Stimulated activated naive CD4-positive, alpha-beta T cell (primary cell): ENCODE results near the gene PLAAT2.
"Not testable (repeated sequence)": the region's sequence is repeated elsewhere in the genome, so short reads cannot be mapped to it uniquely, and the experiment has no call there.

Experiments used
- DNase-seq, 6 experiments: peaks; one replicate each; lab custom pipeline; 2025; lab: John Stamatoyannopoulos, UW

Gene PLAAT2

DNA sequence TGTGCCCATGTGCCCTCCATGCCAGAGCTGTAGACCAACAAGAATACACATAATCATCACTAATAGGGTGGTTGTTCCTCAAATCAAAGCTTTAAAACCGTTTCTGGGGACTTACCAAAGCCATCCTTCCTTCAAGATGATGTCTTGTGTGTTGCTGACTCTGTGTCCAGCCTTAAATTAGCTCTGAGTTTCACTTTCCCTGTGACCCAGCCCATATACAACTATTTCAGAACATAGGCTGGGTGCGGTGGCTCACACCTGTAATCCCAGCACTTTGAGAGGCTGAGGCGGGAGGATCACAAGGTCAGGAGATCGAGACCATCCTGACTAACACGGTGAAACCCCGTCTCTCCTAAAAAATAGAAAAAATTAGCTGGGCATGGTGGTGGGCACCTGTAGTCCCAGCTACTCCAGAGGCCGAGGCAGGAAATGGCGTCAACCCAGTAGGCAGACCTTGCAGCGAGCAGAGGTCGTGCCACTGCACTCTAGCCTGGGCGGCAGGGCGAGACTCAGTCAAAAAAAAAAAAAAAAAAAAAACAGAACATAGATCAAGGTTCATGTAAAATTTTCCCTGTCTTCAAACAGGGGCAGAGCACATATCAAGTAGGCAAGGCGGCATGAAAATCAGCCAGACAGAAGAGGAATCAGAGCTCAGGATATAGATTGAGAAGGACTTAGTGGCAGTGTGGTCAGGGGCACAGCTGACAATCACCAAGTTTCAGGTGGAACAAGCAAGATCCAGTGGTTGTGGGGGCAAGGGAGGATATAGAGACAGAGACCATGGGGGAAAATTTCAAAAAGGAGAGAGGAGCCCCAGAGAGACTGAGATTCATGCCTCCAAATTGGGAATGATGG lies at the start of gene PLAAT2:
PLAAT2 (minus strand) TSS at position 179 of the 855 bp plus-strand sequence; CDS start at position 124, 55 bp downstream.
- no peak for DNase-seq

DNA sequence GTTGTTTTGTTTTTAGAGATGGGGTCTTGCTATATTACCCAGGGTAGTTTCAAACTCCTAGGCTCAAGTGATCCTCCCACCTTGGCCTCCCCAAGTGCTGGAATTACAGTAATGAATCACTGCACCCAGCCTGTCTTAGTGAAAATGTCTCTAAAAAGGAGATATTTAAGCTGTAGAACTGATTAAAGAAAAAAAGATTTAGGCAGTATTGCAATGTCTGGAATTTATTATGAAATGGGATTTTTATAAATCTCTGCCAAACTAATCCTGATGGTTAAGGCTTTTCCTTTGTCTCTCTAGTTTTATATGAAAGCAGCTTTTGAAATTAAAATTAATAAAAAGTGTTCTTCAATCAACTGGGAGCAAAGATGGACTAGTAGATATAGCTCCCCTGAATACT lies 49.0 kb upstream of the PLAAT2 start:
- no peak for DNase-seq

DNA sequence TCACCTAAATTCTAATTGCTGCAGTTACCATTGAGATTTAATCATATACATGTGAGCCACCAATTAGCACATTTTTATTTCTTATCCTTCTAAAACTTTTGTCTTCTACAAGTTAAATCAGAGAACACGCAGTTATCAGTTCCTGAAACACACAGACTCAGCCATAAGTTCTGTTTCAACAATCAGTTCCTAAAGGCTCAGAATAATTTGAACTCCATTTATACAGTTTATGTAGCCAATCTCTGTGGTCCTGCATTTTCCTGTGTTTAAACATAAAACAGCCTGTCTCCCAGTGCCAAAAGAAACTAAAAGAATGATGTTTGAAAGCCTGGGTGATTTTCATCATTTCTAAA lies 48.2 kb upstream of the PLAAT2 start:
- no peak for DNase-seq

DNA sequence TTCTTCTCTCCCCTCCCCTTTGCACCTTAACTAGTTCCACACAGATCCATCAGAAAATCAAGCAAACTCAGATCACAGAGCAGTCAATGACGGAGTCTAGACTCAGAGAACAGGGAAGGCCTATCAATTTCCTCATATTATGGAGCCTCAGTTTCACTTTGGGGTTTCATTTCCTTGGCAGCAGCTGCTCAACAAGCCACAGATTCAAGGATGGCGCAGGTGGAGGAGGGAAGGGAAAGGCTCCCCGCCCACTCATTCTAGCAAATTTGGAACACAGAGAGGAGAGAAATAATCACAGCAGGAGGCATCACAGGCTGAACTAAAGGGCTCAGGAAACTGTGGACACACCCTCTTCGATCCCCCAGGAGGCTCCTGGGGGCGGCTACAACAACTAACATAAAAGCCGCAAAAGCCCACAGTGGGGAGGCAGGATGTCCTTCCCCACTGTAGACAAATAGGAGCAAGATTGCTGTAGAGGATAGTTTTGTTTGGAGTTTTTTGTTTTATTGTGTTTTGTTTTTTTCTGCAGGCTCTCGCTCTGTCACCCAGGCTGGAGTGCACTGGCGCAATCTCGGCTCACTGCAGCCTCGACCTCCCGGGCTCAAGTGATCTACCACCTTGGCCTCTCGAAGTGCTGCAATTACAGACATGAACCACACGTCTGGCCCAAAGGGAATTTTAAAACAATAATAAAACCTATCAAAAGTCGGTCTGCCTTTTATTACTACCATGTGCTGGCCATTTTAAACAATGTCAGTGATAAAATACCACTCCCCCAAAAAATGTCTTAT lies 47.6 kb upstream of the PLAAT2 start:
- DNase-seq = no peak

DNA sequence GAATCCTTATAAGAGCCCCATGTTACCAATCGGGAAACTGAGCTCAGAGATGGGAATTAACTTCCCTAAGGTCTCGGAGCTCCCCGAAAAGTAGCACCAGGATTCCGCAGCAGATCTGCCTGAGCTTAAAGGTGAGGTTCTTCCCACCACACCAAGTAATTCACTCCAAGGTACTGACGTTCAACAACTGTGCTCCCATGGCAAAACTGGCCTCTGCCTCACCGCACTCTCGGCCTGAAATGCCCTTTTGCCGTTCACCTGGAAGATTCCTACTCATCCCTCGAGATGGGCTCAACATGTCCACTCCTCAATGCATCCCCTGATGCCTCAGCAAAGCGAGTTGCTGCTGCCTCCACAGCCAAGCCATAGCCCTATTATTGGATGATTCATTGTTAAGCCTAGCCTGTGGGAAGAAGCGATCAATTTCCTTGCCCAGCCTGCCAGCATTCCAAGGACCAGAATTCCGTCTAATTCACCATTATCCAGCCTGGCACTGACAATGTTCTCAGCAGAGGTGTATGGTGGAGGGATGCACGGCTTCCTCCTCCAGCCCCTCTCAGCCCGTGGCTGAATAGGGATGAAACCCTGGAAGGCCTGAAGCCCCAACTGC lies 46.9 kb upstream of the PLAAT2 start:
- DNase-seq = no peak

DNA sequence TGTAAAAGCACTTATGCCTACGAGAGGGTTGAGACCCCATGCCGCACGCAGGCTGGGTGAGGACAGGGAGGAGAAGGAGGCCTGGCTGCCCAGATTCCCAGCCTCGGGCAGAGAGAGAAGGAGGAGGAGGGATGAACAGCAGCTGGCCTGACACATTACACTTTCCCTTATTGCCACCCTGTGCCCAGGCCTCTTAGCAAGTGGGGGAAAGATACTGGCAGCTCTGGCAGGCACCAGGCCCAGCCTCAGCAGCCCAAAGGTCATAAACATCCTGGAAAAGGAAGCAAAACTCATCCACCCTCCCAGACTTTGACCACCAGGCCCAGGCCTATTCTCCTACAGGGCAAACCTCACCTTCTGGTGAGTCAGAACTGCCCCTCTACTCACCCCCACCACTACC lies 46.4 kb upstream of the PLAAT2 start:
- no peak for DNase-seq

DNA sequence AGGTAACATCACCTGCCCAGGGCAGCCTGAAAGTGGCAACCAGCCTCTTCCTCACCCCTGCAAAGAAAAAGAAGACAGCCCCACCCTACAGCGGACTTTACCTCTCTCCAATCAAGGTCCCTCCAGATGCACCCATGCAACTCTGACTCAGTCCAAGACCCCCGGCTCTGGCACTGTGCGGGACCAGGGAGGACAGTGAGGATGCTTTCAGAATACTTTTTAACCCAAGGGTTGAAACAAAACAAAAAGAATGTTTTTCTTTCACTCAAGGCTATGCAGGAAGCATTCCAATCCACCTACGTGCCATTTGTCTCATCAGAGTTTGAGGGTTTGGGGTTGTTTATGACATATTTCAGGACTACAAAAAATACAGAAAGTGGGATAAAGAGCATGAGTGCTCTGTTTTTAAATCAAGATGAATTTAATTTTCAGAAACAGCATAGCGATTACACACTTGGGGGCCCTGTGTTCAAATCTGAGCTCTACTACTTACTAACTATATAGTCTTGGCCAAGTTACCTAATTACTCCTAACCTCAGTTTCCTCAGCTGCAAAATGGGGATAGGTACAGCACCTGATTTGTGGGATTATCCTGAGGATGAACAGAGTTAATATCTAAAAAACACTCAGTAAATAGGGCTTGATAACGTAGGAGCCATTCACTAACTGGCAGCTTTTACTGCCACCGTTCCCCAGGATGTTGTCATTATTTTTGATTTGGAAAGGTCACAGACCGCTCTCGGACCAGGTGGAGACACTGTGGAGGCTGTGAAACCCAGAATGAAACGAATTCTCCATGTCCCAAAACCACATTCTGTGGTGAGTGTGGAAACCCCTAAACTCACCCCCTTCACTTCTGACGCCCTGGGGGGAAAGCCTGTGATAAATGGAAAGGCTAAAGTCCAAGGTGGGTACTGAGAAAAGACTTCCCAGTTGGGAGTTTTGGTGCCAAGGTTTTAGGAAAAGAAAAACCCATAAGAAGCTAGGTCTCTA lies 45.5 kb upstream of the PLAAT2 start:
- no peak for DNase-seq

DNA sequence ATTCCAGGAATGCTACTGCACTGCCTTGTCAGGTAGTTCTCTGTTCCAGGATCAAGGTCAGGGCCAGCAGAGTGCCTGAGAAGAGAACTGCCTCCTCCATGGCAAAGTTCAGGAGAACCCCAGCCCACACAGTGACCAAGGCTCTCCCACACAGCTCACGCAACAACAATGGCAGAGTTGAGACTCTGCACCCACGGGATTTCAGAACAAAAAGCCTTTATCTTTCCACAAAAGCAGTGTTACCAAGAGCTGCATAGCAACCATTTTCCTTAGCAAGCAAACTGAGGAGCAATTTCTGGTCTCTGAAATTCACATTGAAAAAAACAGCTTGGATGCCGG lies 40.0 kb upstream of the PLAAT2 start:
- no peak for DNase-seq

DNA sequence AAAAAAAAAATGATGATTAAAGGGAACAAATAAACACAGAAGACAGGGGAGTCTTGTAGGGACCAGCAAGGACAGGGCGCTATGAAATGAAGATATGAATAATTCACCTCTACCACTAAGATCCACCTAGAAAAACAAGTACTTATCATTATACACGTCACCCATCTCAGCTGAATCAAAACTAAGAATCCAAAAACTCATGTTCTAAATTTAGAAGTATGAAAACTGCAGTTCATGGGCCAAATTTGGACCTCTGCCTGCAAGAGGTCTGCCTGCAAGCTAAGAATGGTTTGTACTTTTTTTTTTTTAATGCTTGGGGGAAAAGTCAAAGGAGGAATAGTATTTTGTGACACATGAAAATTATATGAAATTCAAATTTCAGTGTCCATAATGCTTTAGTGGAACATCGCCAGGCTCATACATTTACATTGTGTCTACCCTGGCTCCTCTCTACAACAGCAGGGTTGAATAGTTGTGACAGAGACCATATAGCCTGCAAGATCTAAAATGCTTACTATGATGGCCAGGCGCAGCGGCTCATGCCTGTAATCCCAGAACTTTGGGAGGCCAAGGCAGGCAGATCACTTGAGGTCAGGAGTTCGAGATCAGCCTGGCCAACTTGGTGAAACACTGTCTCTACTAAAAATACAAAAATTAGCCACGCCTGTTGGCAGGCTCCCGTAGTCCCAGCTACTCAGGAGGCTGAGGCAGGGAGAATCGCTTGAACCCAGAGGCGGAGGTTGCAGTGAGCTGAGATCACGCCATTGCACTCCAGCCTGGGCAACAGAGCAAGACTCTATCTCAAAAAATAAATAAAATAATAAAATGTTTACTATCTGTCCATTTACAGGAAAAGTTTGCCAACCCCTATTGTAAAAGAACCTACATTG lies 39.4 kb upstream of the PLAAT2 start:
- not testable (repeated sequence) for DNase-seq

DNA sequence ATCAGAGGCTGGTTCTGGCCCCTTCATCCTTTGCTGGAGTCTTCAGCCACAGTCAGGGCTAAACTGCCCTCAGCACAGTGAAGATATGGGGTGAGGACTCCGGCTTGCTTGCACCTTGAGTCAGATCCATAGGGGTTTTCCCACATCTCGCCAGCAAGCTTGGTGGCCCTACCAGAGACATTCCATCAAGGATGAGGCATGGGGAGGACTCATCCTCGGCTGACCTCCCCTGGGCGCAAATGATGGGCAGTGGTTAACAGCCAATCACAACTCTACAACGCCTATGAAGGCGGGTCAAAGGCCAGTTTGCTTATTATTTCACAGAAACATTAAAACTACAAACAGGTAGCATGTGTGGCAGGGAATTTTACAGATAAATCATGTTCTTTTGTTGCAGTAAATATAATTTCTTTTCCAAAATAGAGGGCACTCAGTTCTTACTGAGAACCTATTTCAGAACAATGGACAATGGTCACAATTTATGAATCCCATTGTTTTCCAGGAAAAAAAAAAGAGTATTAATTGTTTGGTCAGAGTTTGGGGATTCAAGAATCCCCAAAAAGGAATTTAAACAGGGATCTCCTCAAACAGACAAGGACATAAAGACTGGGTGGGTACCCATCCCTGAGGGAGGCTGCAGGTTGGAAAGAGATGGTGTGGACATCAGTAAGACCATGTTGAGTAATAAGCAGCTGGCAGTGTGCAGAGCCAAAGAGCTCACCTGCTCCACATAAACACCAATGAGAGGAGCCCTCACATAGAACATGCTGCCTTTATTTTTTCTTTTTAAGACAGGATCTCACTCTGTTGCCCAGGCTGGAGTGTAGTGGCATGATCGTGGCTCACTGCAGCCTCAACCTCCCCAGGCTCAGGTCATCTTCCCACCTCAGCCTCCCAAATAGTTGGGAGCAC lies 36.3 kb upstream of the PLAAT2 start:
- DNase-seq = no peak

DNA sequence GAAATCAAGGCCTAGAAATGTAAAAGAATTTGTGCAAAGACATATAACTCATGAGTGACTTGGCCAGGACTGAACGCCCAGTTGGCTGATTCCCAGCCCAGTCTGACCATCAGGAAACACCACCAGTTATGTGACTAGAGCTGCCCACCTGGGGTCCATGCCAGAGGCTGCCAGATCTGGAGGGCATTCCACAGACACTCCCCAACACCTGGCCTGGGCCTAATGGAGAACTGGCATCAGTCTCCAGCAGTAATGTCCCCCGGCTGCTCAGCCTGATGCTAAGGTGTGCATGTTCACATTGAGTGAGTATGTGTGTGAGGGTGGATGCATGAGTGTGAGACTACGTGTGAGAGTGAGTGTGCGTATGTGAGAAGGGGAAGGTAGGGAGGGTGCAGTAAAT lies 35.4 kb upstream of the PLAAT2 start:
- DNase-seq = no peak

DNA sequence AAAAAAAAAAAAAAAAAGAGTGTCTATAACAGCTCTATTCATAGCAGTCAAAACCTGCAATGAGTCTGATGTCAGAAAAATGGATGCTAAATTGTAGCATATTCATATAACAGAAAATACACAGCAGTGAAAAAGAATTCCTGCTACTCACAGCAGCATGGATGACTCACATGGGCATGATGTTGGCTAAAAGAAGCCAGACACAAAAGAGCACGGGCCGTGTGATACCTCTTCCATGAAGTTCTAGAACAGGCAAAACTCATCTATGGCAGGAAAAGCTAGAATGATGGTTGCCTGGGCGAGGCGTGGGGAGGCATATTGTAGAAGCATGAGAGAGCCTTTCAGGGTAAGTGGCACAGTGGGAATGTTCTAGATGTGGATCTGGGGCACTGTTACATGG lies 32.1 kb upstream of the PLAAT2 start:
- no peak for DNase-seq

DNA sequence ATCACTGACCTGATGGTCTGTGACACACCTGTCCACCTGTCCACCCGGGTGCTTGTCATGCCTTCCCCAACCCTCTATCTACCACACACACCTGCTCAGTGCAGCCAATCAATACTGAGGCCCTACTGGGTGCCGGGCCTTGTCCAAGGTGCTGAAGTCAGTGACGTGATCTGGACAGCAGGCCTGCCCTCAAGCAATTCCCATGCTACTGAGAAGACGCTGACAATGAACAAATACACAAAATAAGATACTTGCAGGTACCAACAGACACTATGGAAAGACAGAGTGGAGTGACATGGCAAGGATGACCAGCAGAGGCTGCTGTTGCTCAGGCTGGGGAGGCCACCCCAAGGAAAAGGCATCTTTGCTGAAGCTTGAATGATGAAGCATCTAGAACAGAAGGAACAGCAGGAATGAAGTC lies 29.8 kb upstream of the PLAAT2 start:
- DNase-seq = no peak

DNA sequence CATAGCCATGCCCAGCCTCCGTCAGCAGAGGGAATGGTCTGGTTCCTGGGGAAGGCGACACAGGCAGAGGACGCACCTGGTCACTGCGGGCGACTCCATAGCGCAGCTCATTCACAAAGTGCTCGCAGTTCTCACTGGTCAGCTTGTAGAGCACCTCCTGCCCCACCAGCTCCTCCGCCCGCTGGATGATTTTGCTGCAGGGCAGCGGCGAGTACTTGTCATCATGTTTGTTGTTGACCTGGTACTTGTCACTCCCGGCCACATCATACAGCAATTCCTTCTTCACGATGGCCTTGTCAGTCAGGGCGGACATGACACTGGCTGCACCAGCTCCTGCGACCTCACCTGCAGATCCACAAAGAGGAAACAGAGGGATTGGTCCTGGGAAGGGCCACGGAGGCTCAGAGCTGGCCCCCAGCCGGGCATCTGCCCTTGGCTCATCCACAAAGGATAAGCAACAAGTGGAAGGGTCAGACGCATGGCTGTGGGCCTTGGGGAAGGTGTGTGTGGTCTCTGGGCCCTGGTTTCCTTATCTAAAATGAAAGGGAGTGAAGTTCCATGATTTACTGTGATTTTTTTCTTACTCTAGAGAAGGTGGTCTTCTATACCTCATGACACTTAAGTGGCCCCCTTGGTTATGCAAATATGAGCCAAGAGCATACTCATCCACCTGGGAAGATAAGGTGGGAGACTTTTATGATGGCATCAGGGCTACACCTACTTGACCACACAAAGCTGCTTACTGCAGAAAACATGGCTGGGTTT lies 27.0 kb upstream of the PLAAT2 start:
- no peak for DNase-seq

DNA sequence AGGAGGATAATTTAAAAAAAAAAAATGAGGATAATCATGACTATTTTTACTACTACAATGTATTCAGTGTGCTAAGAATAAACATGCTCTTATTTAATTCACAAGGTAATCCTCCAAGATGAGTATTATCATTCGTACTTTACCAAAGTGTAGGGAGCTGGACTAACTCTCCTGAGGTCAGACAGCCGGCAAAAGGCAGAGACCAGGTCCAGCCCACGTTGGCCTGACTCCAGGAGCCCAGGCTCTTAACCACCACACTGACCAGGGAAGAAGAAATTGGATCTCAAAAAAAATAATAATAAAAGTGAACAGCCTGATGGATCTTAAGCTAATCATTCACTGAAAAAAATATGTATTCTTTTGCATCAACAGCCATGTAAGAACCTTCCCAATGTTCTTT lies 25.8 kb upstream of the PLAAT2 start:
- DNase-seq = no peak

DNA sequence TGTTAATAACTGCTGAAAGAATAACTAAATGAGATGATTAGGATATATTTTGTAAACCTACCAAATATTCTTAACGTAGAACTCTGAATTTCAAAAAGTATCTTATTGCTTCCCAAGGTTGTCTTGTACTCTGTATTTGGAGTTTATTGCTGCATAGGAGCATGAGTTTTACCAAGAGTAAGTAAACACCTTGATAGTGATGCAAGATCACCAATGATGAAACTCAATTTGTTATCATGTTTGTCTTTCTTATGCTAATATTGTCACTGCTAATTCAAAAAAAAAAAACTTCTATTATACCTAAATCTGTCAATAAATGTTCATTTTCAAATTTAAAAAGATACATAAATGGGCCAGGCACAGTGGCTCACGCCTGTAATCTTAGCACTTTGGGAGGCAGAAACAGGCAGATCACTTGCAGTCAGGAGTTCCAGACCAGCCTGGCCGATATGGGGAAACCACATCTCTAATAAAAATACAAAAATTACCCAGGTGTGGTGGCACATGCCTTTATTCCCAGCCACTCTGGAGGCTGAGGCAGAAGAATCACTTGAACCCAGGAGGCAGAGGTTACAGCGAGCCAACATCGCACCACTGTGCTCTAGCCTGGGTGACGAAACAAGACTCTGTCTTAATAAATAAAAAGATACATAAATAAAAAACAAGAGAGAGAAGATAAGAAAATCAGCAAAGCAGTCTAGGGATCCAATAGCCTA lies 23.4 kb upstream of the PLAAT2 start:
- no peak for DNase-seq

DNA sequence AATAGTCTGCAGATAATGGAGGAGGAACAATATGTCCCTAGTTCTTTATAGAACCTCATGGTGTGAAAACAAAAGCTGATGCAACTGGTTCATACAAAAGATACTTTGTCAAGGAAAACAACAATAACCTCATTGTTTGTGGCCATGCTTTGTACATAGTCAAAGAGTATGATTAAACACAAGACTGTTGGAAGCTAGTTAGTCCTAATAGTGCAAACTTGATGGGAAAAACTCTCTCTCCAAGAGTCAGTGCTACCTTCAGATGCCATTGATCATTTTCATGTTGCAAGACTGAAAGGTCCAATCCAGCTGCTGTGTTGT lies 20.1 kb upstream of the PLAAT2 start:
- no peak for DNase-seq

DNA sequence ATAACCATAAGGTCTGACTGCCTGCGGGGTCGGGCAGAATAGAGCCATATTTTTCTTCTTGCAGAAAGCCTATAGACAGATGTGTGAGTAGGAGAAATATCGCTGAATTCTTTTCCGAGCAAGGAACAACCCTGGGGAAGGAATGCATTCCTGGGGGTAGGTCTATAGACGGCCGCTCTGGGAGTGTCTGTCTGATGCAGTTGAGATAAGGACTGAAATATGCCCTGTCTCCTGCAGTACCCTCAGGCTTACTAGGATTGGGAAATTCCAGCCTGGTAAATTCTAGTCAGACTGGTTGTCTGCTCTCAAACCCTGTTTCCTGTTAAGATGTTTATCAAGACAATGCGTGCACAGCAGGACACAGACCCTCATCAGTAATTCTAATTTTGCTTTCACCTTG lies 18.0 kb upstream of the PLAAT2 start:
- not testable (repeated sequence) for DNase-seq
